Measurements from ENCODE around the gene NIT1.
A peak's percentile ranks its signal among the peaks of the same experiment; 100 is the strongest.
"Not testable (repeated sequence)": the region's sequence is repeated elsewhere in the genome, so short reads cannot be mapped to it uniquely, and the experiment has no call there.

Gene NIT1

DNA sequence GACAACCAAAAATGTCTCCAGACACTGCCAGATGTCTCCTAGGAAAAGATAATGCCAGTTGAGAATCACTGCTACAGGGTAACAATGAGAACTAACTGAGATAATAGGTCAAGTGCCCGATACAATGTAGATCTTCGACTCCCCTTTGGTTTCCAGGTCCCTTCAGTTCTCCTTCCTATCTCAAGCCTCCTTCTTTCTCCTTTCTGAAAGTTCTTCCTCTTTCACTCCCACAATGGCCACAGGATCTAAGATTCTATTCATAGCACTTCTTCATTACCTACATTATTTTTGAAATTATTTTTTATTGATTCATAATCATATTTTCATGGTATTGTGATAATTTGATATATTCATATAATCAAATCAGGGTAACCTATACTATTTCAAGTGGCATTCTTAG, 6.4 kb upstream of the NIT1 start:
- Histone ChIP-seq H3K9ac (no peak overlapping the region), H3K36me3 (ENCODE audit: insufficient read depth) (no peaks in the 10 kb centered on the region; the same call in 1 of the 2 replicates), H3K27me3 (ENCODE audit: insufficient read depth, low read depth) (no peaks in the 10 kb centered on the region), H3K4me3 (IDR thresholded peaks at IDR 0.05; ENCODE audit: insufficient read depth, low read depth, low read length) (no peak overlapping the region), H3K79me2 (ENCODE audit: insufficient read depth, low read depth) (peaks cover 95% of the 10 kb centered on the region), H3K4me1 (ENCODE audit: low read depth, poor library complexity, severe bottlenecking) (peaks cover 49% of the 10 kb centered on the region), H3K27ac (no peak overlapping the region), H4K20me1 (ENCODE audit: insufficient read depth) (peaks cover 45% of the 10 kb centered on the region), H2AFZ (ENCODE audit: low read depth) (no peak overlapping the region), H3K4me2 (no peak overlapping the region)
- TF ChIP-seq, protein P1, sequence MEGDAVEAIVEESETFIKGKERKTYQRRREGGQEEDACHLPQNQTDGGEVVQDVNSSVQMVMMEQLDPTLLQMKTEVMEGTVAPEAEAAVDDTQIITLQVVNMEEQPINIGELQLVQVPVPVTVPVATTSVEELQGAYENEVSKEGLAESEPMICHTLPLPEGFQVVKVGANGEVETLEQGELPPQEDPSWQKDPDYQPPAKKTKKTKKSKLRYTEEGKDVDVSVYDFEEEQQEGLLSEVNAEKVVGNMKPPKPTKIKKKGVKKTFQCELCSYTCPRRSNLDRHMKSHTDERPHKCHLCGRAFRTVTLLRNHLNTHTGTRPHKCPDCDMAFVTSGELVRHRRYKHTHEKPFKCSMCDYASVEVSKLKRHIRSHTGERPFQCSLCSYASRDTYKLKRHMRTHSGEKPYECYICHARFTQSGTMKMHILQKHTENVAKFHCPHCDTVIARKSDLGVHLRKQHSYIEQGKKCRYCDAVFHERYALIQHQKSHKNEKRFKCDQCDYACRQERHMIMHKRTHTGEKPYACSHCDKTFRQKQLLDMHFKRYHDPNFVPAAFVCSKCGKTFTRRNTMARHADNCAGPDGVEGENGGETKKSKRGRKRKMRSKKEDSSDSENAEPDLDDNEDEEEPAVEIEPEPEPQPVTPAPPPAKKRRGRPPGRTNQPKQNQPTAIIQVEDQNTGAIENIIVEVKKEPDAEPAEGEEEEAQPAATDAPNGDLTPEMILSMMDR (conservative IDR thresholded peaks at IDR 0.05; ENCODE audit: low read depth, low read length), result no peak

DNA sequence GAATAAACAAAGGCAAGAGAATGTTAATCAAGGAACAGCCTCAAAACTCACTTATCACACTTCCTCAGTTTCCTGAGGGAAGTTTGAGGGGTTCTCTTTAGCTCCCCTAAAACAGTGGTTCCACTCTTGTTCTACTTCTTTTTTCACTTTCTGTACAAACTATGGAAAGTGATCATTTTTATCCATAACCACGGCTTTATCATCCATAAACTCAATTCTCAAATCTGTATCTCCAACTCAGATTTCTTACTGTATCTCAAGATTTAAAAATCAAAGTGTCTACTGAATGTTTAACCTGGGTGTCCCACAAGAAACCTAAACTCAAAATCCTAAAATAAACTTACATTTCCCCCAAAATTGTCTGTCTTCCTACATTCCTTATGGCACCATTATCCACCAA, 4.0 kb upstream of the NIT1 start:
- H3K27me3 ChIP-seq (ENCODE audit: insufficient read depth, low read depth), result no peaks in the 10 kb centered on the region
- no peak overlapping the region for H3K4me3 ChIP-seq (IDR thresholded peaks at IDR 0.05; ENCODE audit: insufficient read depth, low read depth, low read length)
- H2AFZ ChIP-seq (ENCODE audit: low read depth), result no peak overlapping the region
- TF ChIP-seq, protein P1 (conservative IDR thresholded peaks at IDR 0.05; ENCODE audit: low read depth, low read length), result no peak
- H3K36me3 ChIP-seq (ENCODE audit: insufficient read depth), result no peaks in the 10 kb centered on the region; the same call in 1 of the 2 replicates
- H3K79me2 ChIP-seq (ENCODE audit: insufficient read depth, low read depth), result peaks cover 98% of the 10 kb centered on the region
- no peak overlapping the region; the same call in 1 of the 2 replicates for H3K4me2 ChIP-seq
- H3K9ac ChIP-seq, result no peak overlapping the region
- peaks cover 43% of the 10 kb centered on the region for H4K20me1 ChIP-seq (ENCODE audit: insufficient read depth)
- peaks cover 62% of the 10 kb centered on the region for H3K4me1 ChIP-seq (ENCODE audit: low read depth, poor library complexity, severe bottlenecking)
- no peak overlapping the region for H3K27ac ChIP-seq

- no peak overlapping the region for H2AFZ ChIP-seq (ENCODE audit: low read depth)
- H4K20me1 ChIP-seq (ENCODE audit: insufficient read depth), result peaks cover 40% of the 10 kb centered on the region
- H3K36me3 ChIP-seq (ENCODE audit: insufficient read depth), result no peaks in the 10 kb centered on the region; the same call in 1 of the 2 replicates
- H3K27me3 ChIP-seq (ENCODE audit: insufficient read depth, low read depth), result no peaks in the 10 kb centered on the region
- no peak overlapping the region for H3K4me3 ChIP-seq (IDR thresholded peaks at IDR 0.05; ENCODE audit: insufficient read depth, low read depth, low read length)
- no peak overlapping the region for H3K9ac ChIP-seq
- H3K79me2 ChIP-seq (ENCODE audit: insufficient read depth, low read depth), result peaks cover 95% of the 10 kb centered on the region
- no peak overlapping the region for H3K27ac ChIP-seq
- TF ChIP-seq, protein P1 (conservative IDR thresholded peaks at IDR 0.05; ENCODE audit: low read depth, low read length), result no peak
- peaks cover 68% of the 10 kb centered on the region for H3K4me1 ChIP-seq (ENCODE audit: low read depth, poor library complexity, severe bottlenecking)
- no peak overlapping the region for H3K4me2 ChIP-seq
These were observed 3.3 kb upstream of the NIT1 start for GRCh38 chr1:161114556-161114955.

- Histone ChIP-seq H3K79me2 (ENCODE audit: insufficient read depth, low read depth) (peaks cover 88% of the 10 kb centered on the region), H3K4me3 (IDR thresholded peaks at IDR 0.05; ENCODE audit: insufficient read depth, low read depth, low read length) (no peak overlapping the region), H3K4me2 (no peak overlapping the region; the same call in 1 of the 2 replicates), H3K27me3 (ENCODE audit: insufficient read depth, low read depth) (no peaks in the 10 kb centered on the region), H3K4me1 (ENCODE audit: low read depth, poor library complexity, severe bottlenecking) (peaks cover 75% of the 10 kb centered on the region), H3K9ac (no peak overlapping the region), H4K20me1 (ENCODE audit: insufficient read depth) (peaks cover 35% of the 10 kb centered on the region), H3K36me3 (ENCODE audit: insufficient read depth) (no peaks in the 10 kb centered on the region; the same call in 1 of the 2 replicates), H3K27ac (no peak overlapping the region), H2AFZ (ENCODE audit: low read depth) (no peak overlapping the region)
- TF ChIP-seq, protein P1 (conservative IDR thresholded peaks at IDR 0.05; ENCODE audit: low read depth, low read length), result no peak
These were observed 2.7 kb upstream of the NIT1 start for GRCh38 chr1:161115132-161115711.

GRCh38 chr1:161115961-161116360, 1.9 kb upstream of the NIT1 start:
- not testable (repeated sequence) for H3K9ac ChIP-seq; H3K36me3 ChIP-seq (ENCODE audit: insufficient read depth); H2AFZ ChIP-seq (ENCODE audit: low read depth); H3K27ac ChIP-seq; H3K27me3 ChIP-seq (ENCODE audit: insufficient read depth, low read depth); H3K4me3 ChIP-seq (IDR thresholded peaks at IDR 0.05; ENCODE audit: insufficient read depth, low read depth, low read length)
- Histone ChIP-seq H4K20me1 (ENCODE audit: insufficient read depth) (peaks cover 32% of the 10 kb centered on the region), H3K4me2 (peak overlapping the region; percentile 67; the same call in 1 of the 2 replicates), H3K79me2 (ENCODE audit: insufficient read depth, low read depth) (peaks cover 81% of the 10 kb centered on the region), H3K4me1 (ENCODE audit: low read depth, poor library complexity, severe bottlenecking) (peaks cover 76% of the 10 kb centered on the region)

Measured in KMS-11 (cell line).